ENCODE measurements around the gene PYROXD2. TPM values are rescaled to one million over a fixed set of nuclear protein-coding genes. Genes with fewer than 3 reads are reported as not detected.
A peak's percentile ranks its signal among the peaks of the same experiment; 100 is the strongest.

The PYROXD2 gene
- total RNA-seq, 1 donor from 2014 or later = 5.0 TPM

- Mint-ChIP-seq H3K4me1 (peaks cover 22% of the 10 kb centered on the region), H3K36me3 (ENCODE audit: low read depth) (no peaks in the 10 kb centered on the region), H3K9me3 (no peaks in the 10 kb centered on the region), H3K27ac (ENCODE audit: unreplicated experiment) (no peak overlapping the region), H3K4me3 (no peak overlapping the region), H3K27me3 (ENCODE audit: low read depth) (no peaks in the 10 kb centered on the region)
- no peak for TF ChIP-seq CTCF (conservative IDR thresholded peaks at IDR 0.05)
- DNase-seq (ENCODE audit: low read depth, low spot score) = no peak
These were observed 1.8 kb upstream of the PYROXD2 start for GRCh38 chr10:98416606-98417388.

- H3K4me3 Mint-ChIP-seq = no peak overlapping the region
- no peaks in the 10 kb centered on the region for H3K9me3 Mint-ChIP-seq
- DNase-seq (ENCODE audit: low read depth, low spot score) = no peak
- peaks cover 22% of the 10 kb centered on the region for H3K4me1 Mint-ChIP-seq
- H3K36me3 Mint-ChIP-seq (ENCODE audit: low read depth) = no peaks in the 10 kb centered on the region
- H3K27me3 Mint-ChIP-seq (ENCODE audit: low read depth) = no peaks in the 10 kb centered on the region
- peak overlapping the region; percentile 57 for H3K27ac Mint-ChIP-seq (ENCODE audit: unreplicated experiment)
- no peak for TF ChIP-seq CTCF (conservative IDR thresholded peaks at IDR 0.05)
These were observed 743 bp upstream of the PYROXD2 start for GRCh38 chr10:98415731-98416119.

- no peaks in the 10 kb centered on the region for H3K9me3 Mint-ChIP-seq
- H3K4me3 Mint-ChIP-seq = no peak overlapping the region
- no peak for DNase-seq (ENCODE audit: low read depth, low spot score)
- peak overlapping the region; percentile 92 for H3K27ac Mint-ChIP-seq (ENCODE audit: unreplicated experiment)
- peaks cover 22% of the 10 kb centered on the region for H3K4me1 Mint-ChIP-seq
- no peak for TF ChIP-seq CTCF (conservative IDR thresholded peaks at IDR 0.05)
- H3K36me3 Mint-ChIP-seq (ENCODE audit: low read depth) = no peaks in the 10 kb centered on the region
- H3K27me3 Mint-ChIP-seq (ENCODE audit: low read depth) = no peaks in the 10 kb centered on the region
These were observed 427 bp downstream of the PYROXD2 start for GRCh38 chr10:98414578-98414931.

- Mint-ChIP-seq H3K27ac (ENCODE audit: unreplicated experiment) (no peak overlapping the region), H3K4me3 (no peak overlapping the region), H3K9me3 (no peaks in the 10 kb centered on the region), H3K4me1 (peaks cover 22% of the 10 kb centered on the region), H3K36me3 (ENCODE audit: low read depth) (no peaks in the 10 kb centered on the region), H3K27me3 (ENCODE audit: low read depth) (no peaks in the 10 kb centered on the region)
- TF ChIP-seq CTCF (conservative IDR thresholded peaks at IDR 0.05) = no peak
- DNase-seq (ENCODE audit: low read depth, low spot score) = no peak
These were observed 3.2 kb downstream of the PYROXD2 start for GRCh38 chr10:98411768-98412167.

- DNase-seq (ENCODE audit: low read depth, low spot score) = no peak
- Mint-ChIP-seq H3K27me3 (ENCODE audit: low read depth) (no peaks in the 10 kb centered on the region), H3K4me1 (peaks cover 21% of the 10 kb centered on the region), H3K36me3 (ENCODE audit: low read depth) (no peaks in the 10 kb centered on the region), H3K4me3 (peak overlapping the region; percentile 15), H3K9me3 (no peaks in the 10 kb centered on the region), H3K27ac (ENCODE audit: unreplicated experiment) (no peak overlapping the region)
- TF ChIP-seq CTCF (conservative IDR thresholded peaks at IDR 0.05) = no peak
These were observed 3.8 kb downstream of the PYROXD2 start for GRCh38 chr10:98411166-98411565.

All from neural crest cell (in vitro differentiated cells).